HEK293 (cell line): ENCODE data around the gene CACNA1C.

Source experiments
- CTCF ChIA-PET: fragments of 350-600 bp; formaldehyde crosslinking; extraction: SDS; loops from one replicate; lab custom pipeline; 2021; ENCODE audit warnings: antibody characterized with exemption; lab: Yijun Ruan, JAX
- POLR2A ChIA-PET: fragments of 300-600 bp; formaldehyde crosslinking; extraction: SDS; loops from one replicate; lab custom pipeline; 2020; ENCODE audit warnings: antibody characterized with exemption, inconsistent platforms; lab: Yijun Ruan, JAX
- H3K27ac ChIP-seq: fragments of 200-500 bp; sonication (Bioruptor generic); 2 replicates; pipeline ENCODE4 v1.5.1; 2014; ENCODE audit warnings: low read depth, low read length, control low read depth, inconsistent platforms; ENCODE audit errors: extremely low read depth
- H3K36me3 ChIP-seq, 2 experiments: fragments of 200-500 bp in 1 of 2; sonication (Bioruptor generic) in 1 of 2; 1 replicate in 1 of 2; 2 replicates in 1 of 2; pipeline ENCODE4 v1.5.1; 2014 to 2017; ENCODE audit warnings: inconsistent platforms in 2 of 2, low read length in 2 of 2; ENCODE audit not compliant: control insufficient read depth in 2 of 2, insufficient read depth in 1 of 2
- H3K4me1 ChIP-seq: fragments of 200-500 bp; sonication (Bioruptor generic); 2 replicates; pipeline ENCODE4 v1.5.1; 2014; ENCODE audit warnings: mild to moderate bottlenecking, low read length, inconsistent platforms; ENCODE audit not compliant: control insufficient read depth, insufficient read depth
- H3K4me3 ChIP-seq: 2 replicates; pipeline ENCODE4 v1.5.1; 2011; ENCODE audit warnings: low read depth, mild to moderate bottlenecking, control low read depth, low read length, moderate library complexity
- H3K9me3 ChIP-seq: fragments of 200-500 bp; sonication (Bioruptor generic); 2 replicates; pipeline ENCODE4 v1.5.1; 2014; ENCODE audit warnings: low read depth, low read length, inconsistent platforms; ENCODE audit not compliant: control insufficient read depth, insufficient read depth
- BCL11A ChIP-seq: fragments of 450-650 bp; formaldehyde crosslinking; IDR thresholded peaks from 2 replicates; pipeline ENCODE4 v1.5.1; 2016; ENCODE audit warnings: low read depth, missing biosample characterization, missing genetic modification characterization
- MEIS1 ChIP-seq: sonication (generic); formaldehyde crosslinking; IDR thresholded peaks from 2 replicates; pipeline ENCODE4 v1.8.1; 2022; ENCODE audit warnings: missing genetic modification reagents, mild to moderate bottlenecking, borderline replicate concordance
- OVOL3 ChIP-seq: fragments of 450-650 bp; formaldehyde crosslinking; IDR thresholded peaks from 2 replicates; pipeline ENCODE4 v1.5.1; 2016; ENCODE audit warnings: missing biosample characterization, missing genetic modification characterization
- SCRT2 ChIP-seq: fragments of 450-650 bp; formaldehyde crosslinking; IDR thresholded peaks from 2 replicates; pipeline ENCODE4 v1.5.1; 2016; ENCODE audit warnings: missing biosample characterization, missing genetic modification characterization
- ZEB2 ChIP-seq: fragments of 450-650 bp; formaldehyde crosslinking; IDR thresholded peaks from 2 replicates; pipeline ENCODE4 v1.5.1; 2016; ENCODE audit warnings: missing biosample characterization, missing genetic modification characterization
- ZFHX2 ChIP-seq: fragments of 450-650 bp; formaldehyde crosslinking; conservative IDR thresholded peaks from 2 replicates; pipeline ENCODE4 v1.5.1; 2016; ENCODE audit warnings: missing biosample characterization, missing genetic modification characterization
- ZNF121 ChIP-seq: fragments of 450-650 bp; formaldehyde crosslinking; IDR thresholded peaks from 2 replicates; pipeline ENCODE4 v1.5.1; 2016; ENCODE audit warnings: missing biosample characterization, missing genetic modification characterization
- ZNF2 ChIP-seq: fragments of 450-650 bp; formaldehyde crosslinking; IDR thresholded peaks from 2 replicates; pipeline ENCODE4 v1.5.1; 2016; ENCODE audit warnings: missing biosample characterization, missing genetic modification characterization
- ZNF335 ChIP-seq: fragments of 450-650 bp; formaldehyde crosslinking; conservative IDR thresholded peaks from 2 replicates; pipeline ENCODE4 v1.5.1; 2016; ENCODE audit warnings: missing biosample characterization, missing genetic modification characterization
- ZNF510 ChIP-seq: fragments of 450-650 bp; formaldehyde crosslinking; IDR thresholded peaks from 2 replicates; pipeline ENCODE4 v1.5.1; 2018; ENCODE audit warnings: mild to moderate bottlenecking, missing genetic modification characterization, missing biosample characterization; ENCODE audit not compliant: insufficient replicate concordance
- ZNF514 ChIP-seq: fragments of 450-650 bp; formaldehyde crosslinking; IDR thresholded peaks from 2 replicates; pipeline ENCODE4 v1.5.1; 2016; ENCODE audit warnings: missing biosample characterization, missing genetic modification characterization
- ZNF529 ChIP-seq: fragments of 450-650 bp; formaldehyde crosslinking; IDR thresholded peaks from 2 replicates; pipeline ENCODE4 v1.5.1; 2017; ENCODE audit warnings: missing genetic modification characterization, missing biosample characterization; ENCODE audit not compliant: insufficient replicate concordance
- ZNF561 ChIP-seq: fragments of 450-650 bp; IDR thresholded peaks from 2 replicates; pipeline ENCODE4 v1.5.1; 2018; ENCODE audit warnings: missing biosample characterization, missing genetic modification characterization, borderline replicate concordance
- ZNF600 ChIP-seq: fragments of 450-650 bp; formaldehyde crosslinking; IDR thresholded peaks from 2 replicates; pipeline ENCODE4 v1.5.1; 2016; ENCODE audit warnings: missing biosample characterization, missing genetic modification characterization
- ZNF610 ChIP-seq: fragments of 450-650 bp; formaldehyde crosslinking; IDR thresholded peaks from 2 replicates; pipeline ENCODE4 v1.5.1; 2016; ENCODE audit warnings: missing biosample characterization, missing genetic modification characterization, borderline replicate concordance
- ZNF621 ChIP-seq: fragments of 450-650 bp; formaldehyde crosslinking; IDR thresholded peaks from 2 replicates; pipeline ENCODE4 v1.5.1; 2017; ENCODE audit warnings: missing biosample characterization, missing genetic modification characterization
- ZNF623 ChIP-seq: fragments of 450-650 bp; formaldehyde crosslinking; IDR thresholded peaks from 2 replicates; pipeline ENCODE4 v1.5.1; 2016; ENCODE audit warnings: missing biosample characterization, missing genetic modification characterization
- ZNF707 ChIP-seq: fragments of 450-650 bp; formaldehyde crosslinking; IDR thresholded peaks from 2 replicates; pipeline ENCODE4 v1.5.1; 2016; ENCODE audit warnings: missing biosample characterization, missing genetic modification characterization
- ZNF76 ChIP-seq: fragments of 450-650 bp; formaldehyde crosslinking; IDR thresholded peaks from 2 replicates; pipeline ENCODE4; 2016; ENCODE audit warnings: low read depth, missing biosample characterization, missing genetic modification characterization, borderline replicate concordance
- TF ChIP-seq, protein P1 (sequence below): fragments of 450-650 bp; formaldehyde crosslinking; IDR thresholded peaks from 2 replicates; pipeline ENCODE4 v1.5.1; 2017; ENCODE audit warnings: missing biosample characterization, missing genetic modification characterization
- TF ChIP-seq, protein P2 (sequence below): fragments of 450-650 bp; formaldehyde crosslinking; IDR thresholded peaks from 2 replicates; pipeline ENCODE4 v1.5.1; 2016; ENCODE audit warnings: missing biosample characterization, missing genetic modification characterization
- TF ChIP-seq, protein P3 (sequence below): fragments of 450-650 bp; formaldehyde crosslinking; IDR thresholded peaks from 2 replicates; pipeline ENCODE4 v1.5.1; 2016; ENCODE audit warnings: missing biosample characterization, missing genetic modification characterization
- TF ChIP-seq, protein P4 (sequence below): IDR thresholded peaks from 2 replicates; pipeline ENCODE4 v1.6.1; 2011; ENCODE audit warnings: mild to moderate bottlenecking, low read depth, low read length, borderline replicate concordance

The CACNA1C gene

DNA sequence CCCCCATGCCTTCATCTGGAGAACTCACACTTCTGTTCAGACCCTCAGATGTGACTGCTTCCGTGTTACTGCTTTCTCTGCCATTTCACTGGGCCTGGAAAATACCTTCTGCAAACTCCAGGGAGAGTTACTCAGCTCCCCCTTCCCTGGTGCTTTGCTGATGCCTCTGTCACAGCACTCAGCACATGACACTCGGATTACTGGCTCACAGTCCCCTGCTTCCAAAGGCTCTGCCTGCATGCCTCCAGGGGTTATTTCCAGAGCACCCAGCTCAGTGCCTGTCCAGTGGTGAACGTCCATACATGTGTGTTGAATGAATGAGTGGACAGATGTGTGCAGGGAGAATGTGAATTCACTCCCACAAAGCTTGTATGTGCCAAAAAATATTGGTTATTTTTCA, 504.8 kb downstream of the CACNA1C start (continued):
- TF ChIP-seq MEIS1 (no peak), SCRT2 (tag by site-specific recombination) (no peak)

DNA sequence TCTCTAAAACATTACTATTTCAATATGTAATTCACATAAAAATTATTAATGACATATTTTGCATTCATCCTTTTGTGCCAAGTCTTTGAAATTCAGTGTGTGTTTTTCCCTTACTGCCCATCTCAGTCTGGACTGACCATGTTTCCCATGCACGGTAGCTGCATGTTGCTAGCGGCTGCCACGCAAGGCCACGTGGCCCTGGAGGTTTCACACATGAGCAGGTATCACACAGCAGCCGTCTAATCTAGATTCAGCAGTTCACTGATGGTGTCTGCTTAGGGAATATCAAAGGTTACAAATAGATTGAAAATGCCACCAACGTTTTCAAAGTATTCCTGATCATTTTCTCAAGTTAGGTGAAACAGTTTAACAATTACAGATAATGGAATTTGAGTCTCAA, 507.1 kb downstream of the CACNA1C start:
- H3K4me1 ChIP-seq: no peaks in the 10 kb centered on the region
- H3K27ac ChIP-seq: no peak overlapping the region
- no peak for TF ChIP-seq ZNF621 (tag by site-specific recombination)
- TF ChIP-seq, protein P1, sequence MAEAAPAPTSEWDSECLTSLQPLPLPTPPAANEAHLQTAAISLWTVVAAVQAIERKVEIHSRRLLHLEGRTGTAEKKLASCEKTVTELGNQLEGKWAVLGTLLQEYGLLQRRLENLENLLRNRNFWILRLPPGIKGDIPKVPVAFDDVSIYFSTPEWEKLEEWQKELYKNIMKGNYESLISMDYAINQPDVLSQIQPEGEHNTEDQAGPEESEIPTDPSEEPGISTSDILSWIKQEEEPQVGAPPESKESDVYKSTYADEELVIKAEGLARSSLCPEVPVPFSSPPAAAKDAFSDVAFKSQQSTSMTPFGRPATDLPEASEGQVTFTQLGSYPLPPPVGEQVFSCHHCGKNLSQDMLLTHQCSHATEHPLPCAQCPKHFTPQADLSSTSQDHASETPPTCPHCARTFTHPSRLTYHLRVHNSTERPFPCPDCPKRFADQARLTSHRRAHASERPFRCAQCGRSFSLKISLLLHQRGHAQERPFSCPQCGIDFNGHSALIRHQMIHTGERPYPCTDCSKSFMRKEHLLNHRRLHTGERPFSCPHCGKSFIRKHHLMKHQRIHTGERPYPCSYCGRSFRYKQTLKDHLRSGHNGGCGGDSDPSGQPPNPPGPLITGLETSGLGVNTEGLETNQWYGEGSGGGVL: no peak
- TF ChIP-seq, protein P2, sequence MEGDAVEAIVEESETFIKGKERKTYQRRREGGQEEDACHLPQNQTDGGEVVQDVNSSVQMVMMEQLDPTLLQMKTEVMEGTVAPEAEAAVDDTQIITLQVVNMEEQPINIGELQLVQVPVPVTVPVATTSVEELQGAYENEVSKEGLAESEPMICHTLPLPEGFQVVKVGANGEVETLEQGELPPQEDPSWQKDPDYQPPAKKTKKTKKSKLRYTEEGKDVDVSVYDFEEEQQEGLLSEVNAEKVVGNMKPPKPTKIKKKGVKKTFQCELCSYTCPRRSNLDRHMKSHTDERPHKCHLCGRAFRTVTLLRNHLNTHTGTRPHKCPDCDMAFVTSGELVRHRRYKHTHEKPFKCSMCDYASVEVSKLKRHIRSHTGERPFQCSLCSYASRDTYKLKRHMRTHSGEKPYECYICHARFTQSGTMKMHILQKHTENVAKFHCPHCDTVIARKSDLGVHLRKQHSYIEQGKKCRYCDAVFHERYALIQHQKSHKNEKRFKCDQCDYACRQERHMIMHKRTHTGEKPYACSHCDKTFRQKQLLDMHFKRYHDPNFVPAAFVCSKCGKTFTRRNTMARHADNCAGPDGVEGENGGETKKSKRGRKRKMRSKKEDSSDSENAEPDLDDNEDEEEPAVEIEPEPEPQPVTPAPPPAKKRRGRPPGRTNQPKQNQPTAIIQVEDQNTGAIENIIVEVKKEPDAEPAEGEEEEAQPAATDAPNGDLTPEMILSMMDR (tag by site-specific recombination): no peak
- no peak for TF ChIP-seq ZNF610 (tag by site-specific recombination)
- no peak for TF ChIP-seq OVOL3
- TF ChIP-seq ZNF510 (tag by site-specific recombination): no peak
- no peak for TF ChIP-seq ZNF623 (tag by site-specific recombination)
- TF ChIP-seq ZNF76 (tag by site-specific recombination): no peak
- TF ChIP-seq ZNF514 (tag by site-specific recombination): no peak
- TF ChIP-seq ZEB2 (tag by site-specific recombination): no peak
- TF ChIP-seq ZNF2 (tag by site-specific recombination): no peak
- TF ChIP-seq ZFHX2: no peak
- no peak for TF ChIP-seq ZNF707 (tag by site-specific recombination)
- TF ChIP-seq ZNF121 (tag by site-specific recombination): no peak
- TF ChIP-seq ZNF335 (tag by site-specific recombination): no peak
- TF ChIP-seq BCL11A: no peak
- TF ChIP-seq, protein P3, sequence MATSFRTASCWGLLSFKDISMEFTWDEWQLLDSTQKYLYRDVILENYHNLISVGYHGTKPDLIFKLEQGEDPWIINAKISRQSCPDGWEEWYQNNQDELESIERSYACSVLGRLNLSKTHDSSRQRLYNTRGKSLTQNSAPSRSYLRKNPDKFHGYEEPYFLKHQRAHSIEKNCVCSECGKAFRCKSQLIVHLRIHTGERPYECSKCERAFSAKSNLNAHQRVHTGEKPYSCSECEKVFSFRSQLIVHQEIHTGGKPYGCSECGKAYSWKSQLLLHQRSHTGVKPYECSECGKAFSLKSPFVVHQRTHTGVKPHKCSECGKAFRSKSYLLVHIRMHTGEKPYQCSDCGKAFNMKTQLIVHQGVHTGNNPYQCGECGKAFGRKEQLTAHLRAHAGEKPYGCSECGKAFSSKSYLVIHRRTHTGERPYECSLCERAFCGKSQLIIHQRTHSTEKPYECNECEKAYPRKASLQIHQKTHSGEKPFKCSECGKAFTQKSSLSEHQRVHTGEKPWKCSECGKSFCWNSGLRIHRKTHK (tag by site-specific recombination): no peak
- no peak for TF ChIP-seq ZNF600 (tag by site-specific recombination)
- ChIA-PET POLR2A (no interaction called here), CTCF (interaction anchor here (0.7 to 1.0 kb wide), 2 partner anchors 23 to 276 kb away, joined by 3 read pairs; no protein-coding TSS in a partner anchor)
- no peaks in the 10 kb centered on the region for H3K9me3 ChIP-seq
- no peaks in the 10 kb centered on the region for H3K36me3 ChIP-seq
- H3K4me3 ChIP-seq: no peak overlapping the region

DNA sequence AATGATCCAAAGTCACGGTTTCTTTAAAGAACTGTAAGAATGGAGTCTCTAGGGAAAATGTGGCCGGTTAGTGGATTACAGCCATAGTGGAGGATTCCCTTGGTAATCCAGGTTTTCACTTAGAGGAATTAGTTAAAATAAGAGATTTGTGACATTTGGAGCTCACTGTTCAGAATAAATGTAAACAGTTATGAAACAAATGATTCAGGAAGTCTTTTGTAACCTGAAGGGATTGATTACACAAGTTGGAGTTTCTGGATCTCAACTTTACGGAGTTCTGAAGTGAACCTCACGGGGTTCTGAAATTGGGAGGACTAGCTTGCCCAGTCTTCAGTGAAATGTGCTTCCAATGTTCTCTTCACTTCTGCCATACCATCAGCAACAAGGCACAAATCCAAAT, 507.6 kb downstream of the CACNA1C start:
- Histone ChIP-seq H3K4me3 (no peak overlapping the region), H3K4me1 (no peaks in the 10 kb centered on the region), H3K27ac (no peak overlapping the region), H3K9me3 (no peaks in the 10 kb centered on the region), H3K36me3 (no peaks in the 10 kb centered on the region)
- POLR2A ChIA-PET: no interaction called here
- CTCF ChIA-PET: interaction anchor here (0.7 kb wide), 1 partner anchor 276 kb away, joined by 3 read pairs; no protein-coding TSS in a partner anchor
- no peak for TF ChIP-seq ZNF561 (tag by site-specific recombination)
- TF ChIP-seq, protein P4, sequence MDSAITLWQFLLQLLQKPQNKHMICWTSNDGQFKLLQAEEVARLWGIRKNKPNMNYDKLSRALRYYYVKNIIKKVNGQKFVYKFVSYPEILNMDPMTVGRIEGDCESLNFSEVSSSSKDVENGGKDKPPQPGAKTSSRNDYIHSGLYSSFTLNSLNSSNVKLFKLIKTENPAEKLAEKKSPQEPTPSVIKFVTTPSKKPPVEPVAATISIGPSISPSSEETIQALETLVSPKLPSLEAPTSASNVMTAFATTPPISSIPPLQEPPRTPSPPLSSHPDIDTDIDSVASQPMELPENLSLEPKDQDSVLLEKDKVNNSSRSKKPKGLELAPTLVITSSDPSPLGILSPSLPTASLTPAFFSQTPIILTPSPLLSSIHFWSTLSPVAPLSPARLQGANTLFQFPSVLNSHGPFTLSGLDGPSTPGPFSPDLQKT: no peak
- TF ChIP-seq OVOL3: no peak
- no peak for TF ChIP-seq ZNF529
- TF ChIP-seq, protein P3 (tag by site-specific recombination): no peak
